Fibroblast of lung (primary cell): Measurements from ENCODE around the gene KCNQ2.

Experiments
- EZH2 ChIP-seq: IDR thresholded peaks from 2 replicates; pipeline ENCODE4 v1.5.1; 2012; ENCODE audit warnings: low read length, control low read depth, mild to moderate bottlenecking; ENCODE audit errors: missing control alignments
- TF ChIP-seq, protein P1 (sequence below), 2 donors: IDR thresholded peaks in 1 of 2; conservative IDR thresholded peaks in 1 of 2; 1 replicate in 1 of 2; 2 replicates in 1 of 2; pipeline ENCODE4 v1.5.1; 2011 to 2012; ENCODE audit warnings: low read length in 2 of 2, control low read depth in 1 of 2, inconsistent platforms in 1 of 2, low read depth in 1 of 2, mild to moderate bottlenecking in 1 of 2

DNA sequence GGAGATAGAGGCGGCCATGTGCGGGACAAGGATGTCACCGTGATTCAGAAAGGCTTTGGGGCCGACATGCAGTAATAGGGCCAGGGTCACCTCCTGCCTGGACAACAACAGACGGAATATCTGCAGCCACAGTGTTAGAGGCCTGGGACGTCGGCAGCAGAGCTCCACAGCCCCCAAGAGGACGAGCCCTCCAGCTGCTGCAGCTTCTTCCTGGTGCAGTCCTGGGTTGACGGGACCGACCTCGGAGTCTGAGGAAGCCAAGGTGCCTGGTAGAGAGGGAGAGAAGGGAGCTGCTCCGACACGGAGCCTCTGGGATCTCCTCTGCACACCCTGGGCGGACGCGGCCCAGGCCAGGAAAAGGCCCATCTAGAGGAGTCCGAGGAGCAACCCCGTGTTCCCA, 88.1 kb downstream of the KCNQ2 start:
- TF ChIP-seq, protein P1, sequence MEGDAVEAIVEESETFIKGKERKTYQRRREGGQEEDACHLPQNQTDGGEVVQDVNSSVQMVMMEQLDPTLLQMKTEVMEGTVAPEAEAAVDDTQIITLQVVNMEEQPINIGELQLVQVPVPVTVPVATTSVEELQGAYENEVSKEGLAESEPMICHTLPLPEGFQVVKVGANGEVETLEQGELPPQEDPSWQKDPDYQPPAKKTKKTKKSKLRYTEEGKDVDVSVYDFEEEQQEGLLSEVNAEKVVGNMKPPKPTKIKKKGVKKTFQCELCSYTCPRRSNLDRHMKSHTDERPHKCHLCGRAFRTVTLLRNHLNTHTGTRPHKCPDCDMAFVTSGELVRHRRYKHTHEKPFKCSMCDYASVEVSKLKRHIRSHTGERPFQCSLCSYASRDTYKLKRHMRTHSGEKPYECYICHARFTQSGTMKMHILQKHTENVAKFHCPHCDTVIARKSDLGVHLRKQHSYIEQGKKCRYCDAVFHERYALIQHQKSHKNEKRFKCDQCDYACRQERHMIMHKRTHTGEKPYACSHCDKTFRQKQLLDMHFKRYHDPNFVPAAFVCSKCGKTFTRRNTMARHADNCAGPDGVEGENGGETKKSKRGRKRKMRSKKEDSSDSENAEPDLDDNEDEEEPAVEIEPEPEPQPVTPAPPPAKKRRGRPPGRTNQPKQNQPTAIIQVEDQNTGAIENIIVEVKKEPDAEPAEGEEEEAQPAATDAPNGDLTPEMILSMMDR (conservative IDR thresholded peaks at IDR 0.05 in 1 of 2, IDR thresholded peaks at IDR 0.05 in 1 of 2; ENCODE audit: low read depth in 1 of 2, low read length in 2 of 2): no peak
- no peak for TF ChIP-seq EZH2
